Stimulated activated CD8-positive, alpha-beta memory T cell treated with anti-CD3 and anti-CD28 coated beads, Interleukin-7, amount 100 ng/mL, for 24 hours (primary cell): ENCODE data around the gene GAL.
"Not testable (repeated sequence)": the region's sequence is repeated elsewhere in the genome, so short reads cannot be mapped to it uniquely, and the experiment has no call there.

ENCODE experiments used
- DNase-seq: peaks from one replicate; pipeline ENCODE4 v3.0.0-alpha.2; 2020; ENCODE audit warnings: low read depth

Gene GAL, protein sequence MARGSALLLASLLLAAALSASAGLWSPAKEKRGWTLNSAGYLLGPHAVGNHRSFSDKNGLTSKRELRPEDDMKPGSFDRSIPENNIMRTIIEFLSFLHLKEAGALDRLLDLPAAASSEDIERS

DNA sequence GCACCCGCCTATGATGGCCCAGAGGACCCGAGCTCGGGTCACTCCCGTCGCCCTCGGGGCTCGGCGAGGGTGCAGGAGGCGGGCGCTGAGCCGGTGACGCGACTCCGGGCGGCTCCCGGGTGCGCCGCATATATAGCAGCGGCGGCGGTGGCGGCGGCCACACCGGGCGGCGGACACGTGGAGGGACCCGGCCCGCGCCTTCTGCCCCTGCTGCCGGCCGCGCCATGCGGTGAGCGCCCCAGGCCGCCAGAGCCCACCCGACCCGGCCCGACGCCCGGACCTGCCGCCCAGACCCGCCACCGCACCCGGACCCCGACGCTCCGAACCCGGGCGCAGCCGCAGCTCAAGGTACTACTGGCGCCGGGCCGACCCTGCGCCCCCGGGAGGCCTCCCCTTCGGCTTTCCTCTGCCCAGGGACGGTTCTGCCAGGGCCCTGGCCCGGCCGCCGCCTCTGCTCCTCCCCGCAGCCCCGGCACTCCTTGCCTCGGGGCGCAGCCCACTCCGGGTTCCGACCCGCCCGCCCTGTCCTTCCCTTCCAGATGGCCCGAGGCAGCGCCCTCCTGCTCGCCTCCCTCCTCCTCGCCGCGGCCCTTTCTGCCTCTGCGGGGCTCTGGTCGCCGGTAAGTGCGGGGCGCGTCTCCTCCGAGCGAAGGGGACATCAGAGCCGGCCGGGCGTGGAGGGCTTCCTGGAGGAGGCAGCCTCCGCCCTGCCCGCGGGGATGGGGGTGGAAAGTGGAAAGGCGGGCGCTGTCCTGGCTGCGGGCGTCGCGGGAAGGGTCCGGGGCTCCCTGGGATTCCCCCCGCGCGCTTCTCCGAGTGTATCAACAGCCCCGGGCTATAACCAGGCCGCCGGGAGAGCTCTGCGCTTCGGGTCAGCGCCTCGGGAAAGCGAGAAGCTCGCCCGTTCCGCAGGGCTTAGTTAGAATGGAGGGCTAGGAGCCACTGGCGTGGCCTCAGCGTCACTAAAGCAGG lies at the start of gene GAL:
Gene GAL (plus strand): TSS at position 160 of the 972 bp plus-strand sequence. CDS start 380 bp downstream, at position 540.
- no peak for DNase-seq

DNA sequence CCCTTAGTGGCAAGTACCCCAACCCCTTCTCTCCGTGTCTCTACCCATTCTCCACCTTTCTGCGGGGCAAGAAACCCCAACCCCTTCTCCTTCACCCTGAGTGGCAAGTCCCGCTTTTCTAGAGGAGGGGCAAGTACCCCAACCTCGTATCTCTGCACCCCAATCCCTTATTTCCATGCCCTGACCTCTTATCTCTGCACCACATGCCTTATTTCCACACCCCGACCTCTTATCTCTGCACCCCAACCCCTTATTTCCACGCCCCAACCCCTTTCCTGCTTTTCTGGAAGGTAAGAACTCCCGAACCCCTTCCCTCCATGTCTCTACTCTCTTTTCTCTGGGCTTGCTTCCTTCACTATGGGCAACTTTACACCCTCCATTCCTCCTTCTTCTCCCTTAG lies 49.7 kb upstream of the GAL start:
- DNase-seq: not testable (repeated sequence)

DNA sequence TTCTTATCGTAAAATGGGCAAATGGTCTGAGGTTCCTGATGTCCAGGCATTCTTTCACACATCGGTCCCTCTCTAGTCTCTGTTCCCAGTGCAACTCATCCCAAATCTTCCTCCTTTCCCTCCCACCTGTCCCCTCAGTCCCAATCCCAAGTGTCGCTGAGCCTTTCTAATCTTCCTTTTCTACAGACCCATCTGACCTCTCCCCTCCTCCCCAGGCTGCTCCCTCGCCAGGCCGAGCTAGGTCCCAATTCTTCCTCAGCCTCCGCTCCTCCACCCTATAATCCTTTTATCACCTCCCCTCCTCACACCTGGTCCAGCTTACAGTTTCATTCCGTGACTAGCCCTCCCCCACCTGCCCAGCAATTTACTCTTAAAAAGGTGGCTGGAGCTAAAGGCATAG lies 49.2 kb upstream of the GAL start:
- not testable (repeated sequence) for DNase-seq

DNA sequence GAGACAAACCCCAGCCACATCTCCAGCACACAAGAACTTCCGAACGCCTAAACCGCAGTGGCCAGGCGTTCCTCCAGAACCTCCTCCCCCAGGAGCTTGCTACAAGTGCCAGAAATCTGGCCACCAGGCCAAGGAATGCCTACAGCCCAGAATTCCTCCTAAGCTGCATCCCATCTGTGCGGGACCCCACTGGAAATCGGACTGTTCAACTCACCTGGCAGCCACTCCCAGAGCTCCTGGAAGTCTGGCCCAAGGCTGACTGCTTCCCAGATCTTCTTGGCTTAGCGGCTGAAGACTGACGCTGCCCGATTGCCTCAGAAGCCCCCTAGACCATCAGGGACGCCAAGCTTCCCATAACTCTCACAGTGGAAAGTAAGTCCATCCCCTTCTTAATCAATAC lies 48.5 kb upstream of the GAL start:
- DNase-seq: not testable (repeated sequence)

DNA sequence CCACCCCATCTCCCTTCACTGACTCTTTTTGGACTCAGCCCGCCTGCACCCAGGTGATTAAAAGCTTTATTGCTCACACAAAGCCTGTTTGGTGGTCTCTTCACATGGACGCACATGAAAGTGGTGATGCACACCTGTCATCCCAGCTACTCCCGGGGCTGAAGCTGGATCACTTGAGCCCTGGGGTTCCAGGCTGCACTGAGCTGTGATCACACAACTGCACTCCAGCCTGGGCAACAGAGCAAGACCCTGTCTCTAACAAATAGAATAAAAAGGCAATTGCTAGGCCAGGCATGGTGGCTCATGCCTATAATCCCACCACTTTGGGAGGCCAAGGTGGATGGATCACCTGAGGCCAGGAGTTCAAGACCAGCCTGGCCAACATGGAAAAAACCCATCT lies 45.0 kb upstream of the GAL start:
- DNase-seq: not testable (repeated sequence)

DNA sequence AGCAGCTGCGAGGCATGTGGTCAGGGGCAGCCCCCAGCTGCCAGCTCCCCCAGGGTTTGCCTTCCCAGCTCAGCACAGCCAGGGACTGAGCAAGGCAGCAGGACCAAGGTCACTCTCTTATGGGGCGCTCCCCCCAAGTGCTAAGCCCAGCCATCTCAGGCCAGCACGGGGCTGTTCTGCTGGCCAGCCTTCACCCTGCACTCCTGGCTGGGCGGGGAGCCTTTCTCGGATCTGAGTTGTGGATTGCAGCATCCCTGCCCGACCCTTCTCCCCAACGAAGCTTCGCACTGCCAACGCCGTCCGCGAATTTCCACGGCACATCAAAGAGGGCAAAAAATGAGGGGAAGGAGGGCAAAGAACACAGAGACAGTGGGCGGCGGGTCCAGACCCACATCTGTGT lies 42.5 kb upstream of the GAL start:
- no peak for DNase-seq

DNA sequence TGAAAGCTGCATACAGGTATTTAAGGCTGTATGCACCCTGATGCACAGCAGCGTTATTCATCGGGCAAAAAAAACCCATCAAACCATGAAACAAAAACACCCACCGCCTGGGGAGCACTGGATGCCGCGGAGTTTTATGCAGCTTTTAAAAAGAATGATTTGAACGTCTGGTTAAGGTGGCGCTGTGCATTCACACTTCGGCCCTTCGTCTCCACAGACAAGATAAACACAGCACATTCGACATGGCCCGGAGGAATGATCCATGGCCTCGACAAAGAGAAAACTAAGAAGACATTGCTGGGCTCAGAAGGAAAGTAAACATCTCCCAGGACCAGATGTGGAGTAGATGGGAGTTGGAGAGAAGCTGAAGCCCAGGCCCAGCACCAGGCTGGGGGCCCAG lies 40.8 kb upstream of the GAL start:
- DNase-seq: no peak

DNA sequence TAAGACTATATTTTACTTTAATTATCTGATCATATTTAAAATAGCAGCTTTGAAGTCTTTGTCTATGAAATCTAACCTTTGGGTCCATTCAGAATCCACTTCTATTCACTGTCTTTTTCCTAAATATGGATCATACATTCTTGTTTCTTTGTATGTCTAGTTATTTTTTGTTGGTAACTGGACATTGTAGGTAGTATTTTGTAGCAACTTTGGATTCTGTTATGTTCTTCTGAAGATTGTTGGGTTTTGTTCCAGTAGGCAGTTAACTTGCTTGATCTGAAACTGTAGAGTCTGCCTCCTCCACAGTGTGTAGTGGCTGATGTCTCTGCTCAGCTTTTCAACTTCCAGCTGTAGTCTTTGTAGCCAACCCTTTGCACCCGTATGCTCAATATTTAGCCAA lies 37.5 kb upstream of the GAL start:
- no peak for DNase-seq

DNA sequence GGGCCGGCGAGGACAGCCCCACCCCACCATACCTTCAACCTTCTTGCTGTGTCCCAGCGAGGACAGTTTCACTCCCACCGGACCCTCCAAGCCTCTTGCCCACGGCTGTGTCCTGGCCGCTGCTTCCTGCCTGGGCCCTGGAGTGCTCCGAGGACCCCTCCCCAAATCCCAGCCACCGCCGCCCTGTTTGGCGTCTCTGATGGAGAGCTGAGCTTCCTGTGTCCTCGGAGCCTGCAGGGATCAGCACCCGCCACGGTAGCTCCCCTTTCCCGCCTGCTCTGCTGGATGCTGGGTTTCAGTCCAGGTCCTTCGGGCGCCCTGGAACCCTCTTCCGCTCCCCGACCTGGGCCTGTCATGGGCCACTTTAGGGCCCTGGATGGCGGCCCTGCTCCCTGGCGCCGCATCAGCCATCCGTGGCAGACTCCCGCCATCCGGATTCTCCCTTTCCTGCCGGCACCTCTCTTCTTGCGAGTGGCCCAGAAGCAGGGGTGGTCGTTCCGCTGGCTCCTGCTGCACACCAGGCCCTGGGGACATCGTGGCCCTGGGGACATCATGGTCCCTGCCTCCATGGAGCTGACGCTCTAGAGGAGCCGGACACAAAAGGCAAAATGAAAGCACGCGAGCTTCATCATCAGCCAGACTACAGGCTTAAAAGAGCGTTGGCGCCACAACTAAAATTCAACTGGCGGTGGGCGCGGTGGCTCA lies 34.3 kb upstream of the GAL start:
- no peak for DNase-seq

DNA sequence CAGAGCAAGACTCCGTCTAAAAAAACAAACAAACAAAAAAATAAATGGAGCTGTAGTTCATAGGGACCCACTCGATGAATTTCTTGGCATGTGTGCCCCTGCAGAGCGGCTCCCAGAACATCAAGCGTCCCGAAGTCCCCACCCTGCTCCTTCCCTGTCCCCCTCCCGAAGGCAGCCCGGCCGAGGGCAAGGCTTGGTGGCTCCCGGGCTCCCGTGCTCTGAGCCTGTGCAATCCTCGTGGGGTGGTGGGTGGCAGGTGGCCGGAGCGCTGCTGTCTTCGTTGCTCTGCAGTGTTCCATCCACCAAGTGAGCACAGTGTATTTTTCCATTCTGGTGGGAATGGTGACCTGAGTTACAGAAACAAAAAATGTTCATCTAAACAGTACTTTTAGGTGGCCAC lies 33.5 kb upstream of the GAL start:
- DNase-seq: no peak

DNA sequence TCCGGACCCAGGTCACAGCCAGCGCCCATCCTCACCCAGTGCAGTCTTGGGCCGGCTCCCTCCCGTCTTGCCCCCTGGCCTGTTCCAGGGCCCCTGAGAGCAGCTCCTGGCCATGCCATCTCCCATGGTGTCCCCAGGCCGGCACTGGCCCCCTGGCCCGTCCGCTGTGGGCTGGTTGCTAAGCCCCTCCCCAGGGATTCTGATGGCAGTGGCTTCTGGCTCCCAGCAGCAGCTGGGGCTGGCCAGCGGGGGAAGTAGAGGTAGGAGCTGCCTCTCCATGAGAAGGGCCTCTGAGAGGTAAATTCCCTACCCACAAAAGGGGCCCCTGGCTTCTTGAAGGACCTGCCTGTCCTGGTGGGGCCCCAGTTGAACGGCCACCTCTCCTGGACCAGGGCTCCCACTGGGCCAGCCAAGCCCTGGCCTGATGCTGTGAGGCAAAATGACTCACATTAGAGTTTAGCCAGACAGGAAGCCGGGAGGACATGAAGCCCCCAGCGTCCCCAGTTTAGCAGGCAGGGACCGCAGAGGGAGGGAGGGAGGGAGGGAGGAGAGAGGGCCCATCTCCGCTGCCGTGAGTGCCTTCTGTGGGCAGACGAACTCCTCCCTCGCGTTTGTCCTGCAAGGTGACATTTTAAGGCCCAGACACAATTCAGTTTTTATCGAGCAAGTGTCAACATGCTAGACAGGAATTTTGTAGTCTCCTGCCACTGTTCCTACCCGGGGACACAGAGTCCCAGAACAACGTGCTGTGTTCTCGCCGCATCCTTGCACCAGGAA lies 32.9 kb upstream of the GAL start:
- DNase-seq: no peak

DNA sequence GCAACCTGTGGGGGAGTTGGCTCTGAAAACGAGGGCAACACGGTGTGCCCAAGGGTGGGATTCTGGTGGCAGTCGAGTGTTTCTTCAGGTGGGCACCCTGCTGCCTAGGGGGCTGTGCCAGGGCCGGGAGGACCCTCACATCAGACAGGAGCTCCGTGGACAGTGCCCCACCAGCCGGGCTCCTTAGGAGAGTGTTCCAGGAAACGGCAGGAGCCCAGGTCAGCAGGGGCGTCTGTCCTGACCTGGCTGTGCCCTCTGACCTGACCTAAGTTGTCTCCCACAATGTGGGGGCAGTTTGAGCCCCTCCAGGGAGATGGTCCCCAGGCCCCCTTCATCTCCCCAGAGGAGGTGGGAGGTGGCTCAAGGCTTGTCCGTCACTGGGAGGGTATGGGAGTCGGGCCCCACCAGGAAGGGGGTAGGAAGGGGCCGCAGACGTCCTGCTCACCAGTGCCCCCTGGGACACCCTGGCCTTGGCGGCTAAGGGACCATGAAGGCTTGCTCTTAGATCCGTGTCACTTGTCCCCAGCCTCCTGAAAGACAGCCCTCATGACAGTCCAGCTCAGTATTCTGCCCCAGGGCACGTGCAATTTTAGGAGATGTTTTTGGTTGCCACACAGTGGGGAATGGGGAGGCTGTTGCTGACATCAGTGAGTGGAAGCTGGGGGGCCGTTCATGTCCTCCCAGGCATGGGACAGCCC lies 32.2 kb upstream of the GAL start:
- DNase-seq: no peak

DNA sequence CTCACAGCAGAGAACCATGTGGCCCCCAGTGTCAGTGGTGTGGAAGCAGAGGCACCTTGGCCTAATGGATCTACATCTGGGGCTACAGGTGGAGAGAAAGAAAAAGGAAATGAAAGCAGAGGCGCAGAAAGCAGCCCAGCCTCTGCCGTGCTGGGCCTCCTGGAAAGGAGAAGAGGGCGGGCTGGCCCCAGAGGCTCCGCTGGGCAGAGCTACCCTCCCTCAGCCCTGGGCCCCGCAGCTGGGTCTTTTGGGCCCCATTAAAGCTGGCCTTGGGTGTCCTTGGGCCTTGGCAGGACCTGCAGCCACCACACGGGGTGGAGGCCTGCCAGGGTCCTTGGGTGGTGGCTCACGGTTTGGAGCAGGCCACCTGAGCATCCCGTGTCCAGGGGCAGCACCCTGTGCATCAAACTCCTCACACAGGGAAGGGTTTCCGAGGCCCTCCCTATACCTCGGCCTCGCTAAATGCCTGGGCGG lies 31.6 kb upstream of the GAL start:
- no peak for DNase-seq

DNA sequence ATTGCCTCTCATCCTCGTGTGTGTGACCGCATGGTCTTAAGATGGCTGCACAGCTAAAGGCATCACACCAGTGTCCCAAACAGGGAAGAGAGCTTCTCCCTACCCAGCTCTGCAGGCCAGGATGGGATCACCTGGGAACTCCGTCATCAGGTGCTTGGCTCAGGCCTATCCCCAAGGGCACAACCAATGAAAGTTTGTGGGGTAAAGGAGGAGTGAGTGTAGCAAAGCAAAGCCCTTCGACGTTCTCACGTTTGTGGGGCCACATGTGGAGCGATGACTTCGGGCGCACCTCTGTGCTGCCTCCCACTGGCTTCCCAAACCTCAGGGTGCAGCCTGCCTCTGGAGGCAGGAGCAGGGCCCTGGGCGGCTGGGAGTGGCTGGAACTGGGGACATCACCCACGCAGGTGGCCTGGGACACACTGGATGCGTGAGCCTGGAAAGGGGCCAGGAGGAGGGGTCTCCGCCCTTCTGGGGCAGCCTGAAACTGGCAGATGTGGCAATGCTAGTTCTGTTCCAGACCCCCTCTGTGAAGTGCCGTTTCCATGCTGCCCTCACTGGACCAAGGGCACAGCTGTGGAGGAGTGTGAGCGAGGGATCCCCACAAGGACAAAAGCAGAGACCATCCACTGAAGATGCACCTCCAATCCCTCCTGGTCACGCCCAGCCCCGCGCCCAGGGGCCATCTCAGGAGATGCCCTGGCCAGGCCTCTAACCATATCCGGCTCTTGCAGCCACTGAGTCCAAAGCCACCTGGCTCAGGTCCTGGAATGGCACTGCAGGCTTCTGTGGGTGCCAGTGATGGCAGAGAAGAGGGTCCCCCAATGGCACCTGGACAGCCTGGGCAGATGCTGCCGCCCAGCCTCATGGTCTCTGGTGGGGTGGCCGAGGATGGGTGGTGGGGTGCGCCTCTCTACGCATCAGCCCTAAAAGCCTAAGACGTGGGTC lies 30.6 kb upstream of the GAL start:
- no peak for DNase-seq

DNA sequence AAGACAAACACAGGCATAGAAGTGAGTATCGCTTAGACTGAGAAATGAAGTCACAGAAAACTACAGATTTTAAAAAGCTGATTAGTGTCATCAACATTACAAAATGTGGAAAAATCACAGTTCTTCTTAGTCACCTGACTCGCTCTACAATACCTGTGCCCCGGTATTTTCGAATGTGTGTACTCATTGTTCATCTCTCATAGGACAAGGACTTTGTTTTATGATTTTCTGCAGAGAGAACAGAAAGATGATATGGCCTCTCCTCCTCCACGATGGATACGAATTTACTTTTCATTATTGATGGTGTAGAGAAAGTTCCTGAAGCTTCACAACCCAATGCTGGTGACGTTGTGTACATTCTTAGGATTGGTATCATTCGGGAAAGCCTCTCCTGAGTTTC lies 29.4 kb upstream of the GAL start:
- DNase-seq: no peak

DNA sequence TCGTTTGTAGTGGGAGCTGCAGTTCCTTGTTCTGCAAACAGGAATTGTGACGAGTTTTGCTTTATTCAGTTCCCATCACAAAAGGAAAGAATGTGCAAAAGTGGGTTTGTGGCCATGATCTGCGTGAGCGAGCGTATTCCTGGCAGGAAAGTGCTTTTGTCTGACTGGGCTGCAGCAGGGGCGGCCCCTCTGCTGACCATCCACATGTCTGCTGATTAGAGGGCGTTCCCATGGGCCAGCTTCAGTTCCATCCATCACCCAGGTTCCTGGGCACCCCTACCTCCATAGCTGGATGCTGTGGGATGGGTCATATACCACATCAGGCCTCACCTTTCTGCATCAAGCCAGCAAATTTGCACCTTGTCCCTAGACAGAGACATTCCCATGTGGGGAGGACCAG lies 28.9 kb upstream of the GAL start:
- no peak for DNase-seq

DNA sequence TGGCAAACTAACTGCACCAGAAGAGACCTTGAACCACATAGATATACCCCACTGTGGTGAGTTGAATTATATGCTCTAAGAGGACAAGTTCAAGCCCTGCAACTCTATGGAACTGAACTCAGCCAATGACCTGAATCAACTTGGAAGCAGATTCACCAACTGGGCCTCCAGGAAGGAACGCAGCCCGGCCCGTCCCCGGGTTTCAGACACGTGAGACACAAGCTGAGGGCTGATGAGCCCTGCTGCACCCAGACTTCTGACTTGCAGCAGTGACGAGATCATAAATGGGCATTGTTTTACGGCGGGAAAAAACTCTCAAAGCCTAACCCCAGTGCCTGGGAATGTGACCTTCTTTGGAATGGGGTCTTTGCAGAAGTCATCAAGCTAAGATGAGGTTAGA lies 28.5 kb upstream of the GAL start:
- DNase-seq: no peak

DNA sequence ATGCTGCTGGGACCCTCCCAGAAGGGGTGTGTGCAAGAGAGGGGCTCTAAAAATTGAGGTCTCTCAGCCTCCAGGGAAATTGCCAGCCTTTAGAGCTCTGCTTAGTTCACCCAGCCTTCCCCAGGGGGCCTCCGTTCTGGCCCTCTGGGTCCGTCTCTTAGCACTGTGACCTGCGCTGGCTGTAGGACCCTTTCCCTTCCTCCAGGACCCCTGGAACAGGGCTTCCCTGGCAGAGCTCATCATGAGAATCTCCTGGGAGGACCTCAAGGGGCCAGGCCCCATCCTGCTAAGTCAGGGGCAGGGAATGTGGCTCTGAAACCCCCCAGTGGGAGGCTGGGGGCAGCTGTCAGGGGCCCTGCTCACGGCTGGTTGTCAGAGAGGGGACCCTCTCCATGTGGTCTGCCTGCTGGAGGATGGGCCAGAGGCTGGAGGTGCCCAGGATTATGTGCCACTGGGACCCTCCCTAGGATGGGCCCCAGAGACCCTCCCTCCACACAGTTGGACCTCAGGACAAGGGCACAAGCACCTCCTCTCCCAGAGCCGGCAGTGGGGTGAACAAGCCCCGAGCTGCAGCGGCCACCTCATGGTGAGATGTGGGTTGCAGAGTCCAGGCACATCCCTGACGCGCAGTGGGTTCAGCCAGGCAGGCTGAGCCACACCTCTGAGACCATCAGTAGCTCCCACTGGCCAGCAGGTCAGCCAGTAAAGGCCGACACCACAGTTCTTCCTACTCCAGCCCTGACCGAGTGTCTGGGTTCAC lies 27.1 kb upstream of the GAL start:
- DNase-seq: no peak

DNA sequence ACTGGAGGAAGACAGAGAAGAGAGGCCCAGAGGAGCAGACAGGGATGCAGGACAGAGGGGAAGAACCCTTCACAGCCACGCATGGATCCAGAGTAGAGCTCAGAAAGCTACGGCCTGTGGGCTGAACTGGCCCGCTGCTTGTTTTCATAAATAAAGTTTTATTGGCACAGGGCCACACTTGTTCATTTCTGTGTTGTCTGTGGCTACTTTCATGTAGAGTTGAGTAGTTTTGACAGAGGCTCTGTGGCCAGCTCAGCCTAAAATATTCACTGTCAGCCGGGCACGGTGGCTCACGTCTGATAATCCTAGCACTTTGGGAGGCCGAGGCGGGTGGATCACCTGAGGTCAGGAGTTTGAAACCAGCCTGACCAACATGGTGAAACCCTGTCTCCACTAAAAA lies 26.2 kb upstream of the GAL start:
- no peak for DNase-seq

DNA sequence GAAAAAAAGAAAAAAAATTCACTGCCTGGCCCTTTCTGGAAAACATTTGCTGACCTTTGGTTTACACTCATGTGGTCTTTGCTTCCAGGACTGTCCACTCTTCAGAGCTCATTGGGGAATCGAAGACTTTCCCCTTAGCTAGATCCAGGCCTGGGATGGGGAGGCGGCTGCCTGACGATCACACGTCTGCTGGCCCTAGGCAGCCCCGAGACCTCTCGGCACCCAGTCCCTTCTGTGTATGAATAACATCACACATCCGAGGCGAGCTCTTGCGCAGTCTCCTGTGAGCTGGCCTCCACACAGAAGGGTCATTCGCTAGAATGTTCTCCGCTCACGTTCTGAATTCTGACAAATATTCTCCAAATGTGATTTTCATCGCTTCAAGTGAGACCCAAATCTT lies 25.7 kb upstream of the GAL start:
- DNase-seq: no peak
